Activated naive CD4-positive, alpha-beta T cell treated with anti-CD3 and anti-CD28 coated beads for 36 hours (primary cell): ENCODE measurements around the gene DGKE. TPM values are rescaled to one million over a fixed set of nuclear protein-coding genes. Genes with fewer than 3 reads are reported as not detected.

Experiments used
- CTCF ChIA-PET: fragments of 350-600 bp; sonication (Branson Sonifier 250); formaldehyde crosslinking; loops from one replicate; lab custom pipeline; 2021; ENCODE audit warnings: antibody characterized with exemption; lab: Charles Lee
- DNase-seq: peaks from one replicate; pipeline ENCODE4 v3.0.0-alpha.2; 2020
- H3K27ac Mint-ChIP-seq: one replicate; pipeline ENCODE4 v1.8.0; 2021; ENCODE audit warnings: mild to moderate bottlenecking, mixed read lengths
- H3K27me3 Mint-ChIP-seq: one replicate; pipeline ENCODE4 v1.8.0; 2021; ENCODE audit warnings: low read depth, mixed read lengths
- H3K36me3 Mint-ChIP-seq: one replicate; pipeline ENCODE4 v1.8.0; 2021; ENCODE audit warnings: low read depth, mixed read lengths
- H3K4me1 Mint-ChIP-seq: one replicate; pipeline ENCODE4 v1.8.0; 2021; ENCODE audit warnings: low read depth, mixed read lengths
- H3K4me3 Mint-ChIP-seq: one replicate; pipeline ENCODE4 v1.8.0; 2021; ENCODE audit warnings: mild to moderate bottlenecking, moderate library complexity, mixed read lengths
- H3K9me3 Mint-ChIP-seq: one replicate; pipeline ENCODE4 v1.8.0; 2021; ENCODE audit warnings: mixed read lengths
- intact Hi-C: fragments of 100-400 bp; cut with micrococcal nuclease; formaldehyde crosslinking; loops from one replicate; pipeline ENCODE4 v1.15.1; 2023
- total RNA-seq, 2 experiments: library from RNA; stranded (reverse); gene quantifications; one replicate each; pipeline ENCODE4 v1.2.3, GENCODE V29; 2021

DGKE gene
- total RNA-seq, 2 experiments from 2014 or later = 18.1 to 18.4 TPM

DNA sequence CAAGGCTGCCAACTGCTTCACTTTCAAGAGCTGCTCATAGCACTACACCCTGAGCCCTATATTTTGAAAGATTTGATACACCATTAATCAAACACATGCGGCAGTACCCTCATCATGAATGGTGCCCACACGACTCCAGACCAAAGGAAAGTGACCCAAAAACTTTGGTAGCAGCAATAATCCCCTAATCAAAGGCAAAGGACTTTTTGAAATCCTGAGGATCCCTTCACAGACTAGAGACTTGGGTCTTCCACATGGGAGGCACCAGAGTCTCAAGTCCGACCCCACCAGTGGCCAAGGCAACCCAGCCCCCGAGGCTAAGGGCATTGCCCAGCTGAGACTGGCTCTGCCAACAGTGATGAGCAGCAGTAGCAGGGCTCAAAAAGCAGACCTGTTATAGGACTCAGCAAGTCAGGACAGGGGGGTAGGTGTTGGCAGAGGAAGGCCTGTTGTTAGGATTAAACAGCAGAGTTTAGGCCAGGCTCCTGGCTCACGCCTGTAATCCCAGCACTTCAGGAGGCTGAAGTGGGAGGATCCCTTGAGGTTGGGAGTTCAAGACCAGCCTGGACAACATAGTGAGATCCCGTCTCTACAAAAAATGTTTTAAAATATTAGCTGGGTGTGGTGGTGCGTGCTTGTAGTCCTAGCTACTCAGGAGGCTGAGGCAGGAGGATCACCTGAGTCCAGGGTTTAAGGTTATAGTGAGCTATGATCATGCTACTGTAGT, 76.7 kb downstream of the DGKE start:
- no peaks in the 10 kb centered on the region for H3K27me3 Mint-ChIP-seq
- H3K4me1 Mint-ChIP-seq = peaks cover 43% of the 10 kb centered on the region
- peak overlapping the region; percentile 83 for H3K4me3 Mint-ChIP-seq
- H3K9me3 Mint-ChIP-seq = no peaks in the 10 kb centered on the region
- H3K27ac Mint-ChIP-seq = no peak overlapping the region
- intact Hi-C loops = loop anchor here (5.0 kb wide), 1 partner anchor 67 kb away; the partner anchor contains the start of gene SCPEP1
- peaks cover 61% of the 10 kb centered on the region for H3K36me3 Mint-ChIP-seq
- CTCF ChIA-PET = interaction anchor here (1.0 to 1.7 kb wide), 6 partner anchors 14 to 93 kb away, joined by 3 to 13 read pairs (median 5); no protein-coding TSS in a partner anchor
- DNase-seq = no peak

DNA sequence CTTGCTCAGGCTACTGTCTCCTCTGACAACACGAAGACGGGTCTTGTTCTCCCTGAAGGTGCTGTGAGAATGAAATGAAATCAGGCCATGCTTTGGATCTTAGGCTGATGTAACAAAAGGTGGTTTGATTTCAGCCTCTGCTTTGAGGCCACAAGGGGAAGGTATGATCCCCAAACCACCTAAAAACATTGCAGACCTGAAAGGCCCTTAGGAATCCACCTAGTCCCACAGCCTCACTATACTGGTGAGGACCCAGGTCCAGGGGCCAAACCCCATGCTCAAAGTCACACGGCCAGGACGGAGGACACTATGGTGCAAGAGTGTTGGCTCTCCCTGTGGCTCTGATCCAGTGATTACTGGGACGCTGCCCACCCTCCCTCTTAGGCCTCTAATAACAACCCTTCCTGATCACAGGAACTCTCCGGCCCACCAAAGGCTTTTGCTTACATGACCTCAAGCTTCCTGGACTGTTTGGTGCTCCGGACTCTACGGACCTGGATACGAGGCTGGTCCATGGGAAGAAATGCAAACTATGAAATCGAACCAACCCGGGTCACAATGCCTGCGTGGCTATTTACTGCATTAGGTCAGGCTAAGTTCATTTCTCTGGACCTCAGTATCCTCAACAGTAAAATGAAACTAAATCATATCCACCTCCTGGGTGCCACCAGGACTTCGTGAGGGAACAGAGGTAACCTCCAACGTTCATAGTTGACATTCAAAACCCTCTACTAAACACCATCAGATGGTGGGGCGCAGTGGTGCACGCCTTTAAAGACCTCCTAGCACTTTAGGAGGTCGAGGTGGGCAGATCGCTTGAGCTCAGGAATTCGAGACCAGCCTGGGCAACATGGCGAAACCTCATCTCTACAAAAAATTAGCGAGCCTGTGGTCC, 78.4 kb downstream of the DGKE start:
- DNase-seq = no peak
- peaks cover 54% of the 10 kb centered on the region for H3K4me1 Mint-ChIP-seq
- peak overlapping the region; percentile 98 for H3K27ac Mint-ChIP-seq
- H3K9me3 Mint-ChIP-seq = no peaks in the 10 kb centered on the region
- CTCF ChIA-PET = interaction anchor here (1.3 to 1.8 kb wide), 4 partner anchors 15 to 94 kb away, joined by 5 to 13 read pairs (median 8); no protein-coding TSS in a partner anchor
- intact Hi-C loops = loop anchor here (2.0 to 5.0 kb wide), 2 partner anchors 20 to 65 kb away; partner anchors contain the start of gene SCPEP1
- peaks cover 49% of the 10 kb centered on the region for H3K36me3 Mint-ChIP-seq
- no peaks in the 10 kb centered on the region for H3K27me3 Mint-ChIP-seq
- peak overlapping the region; percentile 83 for H3K4me3 Mint-ChIP-seq

DNA sequence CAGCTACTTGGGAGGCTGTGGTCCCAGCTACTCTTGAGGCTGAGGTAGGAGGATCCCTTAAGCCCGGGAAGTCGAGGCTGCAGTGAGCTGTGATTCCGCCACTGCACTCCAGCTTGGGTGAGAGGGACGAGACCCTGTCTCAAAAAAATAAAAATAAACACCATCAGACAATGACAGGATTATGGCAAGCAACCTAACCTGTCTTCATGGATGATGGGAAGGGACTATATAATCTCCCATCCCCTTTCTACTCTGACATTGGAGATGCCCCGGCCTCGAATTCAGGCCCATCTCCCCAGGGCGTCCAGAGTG, 79.0 kb downstream of the DGKE start:
- CTCF ChIA-PET = interaction anchor here (1.8 kb wide), 1 partner anchor 26 kb away, joined by 7 read pairs; no protein-coding TSS in a partner anchor
- Mint-ChIP-seq H3K4me3 (peak overlapping the region; percentile 83), H3K36me3 (peaks cover 49% of the 10 kb centered on the region), H3K9me3 (peaks cover 4% of the 10 kb centered on the region), H3K27ac (peak overlapping the region; percentile 98), H3K4me1 (peaks cover 55% of the 10 kb centered on the region), H3K27me3 (no peaks in the 10 kb centered on the region)
- no peak for DNase-seq
- intact Hi-C loops = loop anchor here (2.0 to 5.0 kb wide), 2 partner anchors 20 to 64 kb away; partner anchors contain the start of gene SCPEP1

DNA sequence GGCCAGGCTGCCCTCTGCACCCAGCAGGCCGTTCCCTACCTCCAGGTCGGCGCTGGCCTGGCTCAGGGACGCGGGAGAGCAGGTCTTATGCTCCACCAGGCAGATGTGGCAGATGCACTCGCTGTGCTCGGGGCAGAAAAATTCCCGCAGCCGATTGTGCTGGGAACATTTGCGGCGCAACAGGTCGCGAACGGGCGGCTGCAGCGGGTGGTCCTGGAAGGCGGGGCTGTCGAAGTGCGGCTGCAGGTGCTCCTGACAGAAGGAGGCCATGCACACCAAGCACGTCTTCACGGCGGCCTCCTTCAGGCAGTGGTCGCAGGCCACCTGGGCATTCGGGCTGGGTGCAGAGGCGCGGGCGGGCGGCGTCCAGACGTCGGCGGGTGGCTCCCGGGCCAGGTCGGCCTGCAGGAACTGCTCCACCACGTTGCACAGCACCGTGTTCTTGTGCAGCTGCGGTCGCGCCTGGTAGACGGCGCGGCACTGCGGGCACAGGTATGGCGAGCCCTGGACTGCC, 79.5 kb downstream of the DGKE start:
- peak; percentile 23 for DNase-seq
- CTCF ChIA-PET = interaction anchor here (1.1 to 1.8 kb wide), 2 partner anchors 24 to 26 kb away, joined by 3 to 7 read pairs; no protein-coding TSS in a partner anchor
- H3K4me3 Mint-ChIP-seq = peak overlapping the region; percentile 83
- intact Hi-C loops = loop anchor here (2.0 to 5.0 kb wide), 2 partner anchors 21 to 64 kb away; partner anchors contain the start of gene SCPEP1
- peak overlapping the region; percentile 98 for H3K27ac Mint-ChIP-seq
- no peaks in the 10 kb centered on the region for H3K27me3 Mint-ChIP-seq
- peaks cover 45% of the 10 kb centered on the region for H3K36me3 Mint-ChIP-seq
- peaks cover 52% of the 10 kb centered on the region for H3K4me1 Mint-ChIP-seq
- peaks cover 4% of the 10 kb centered on the region for H3K9me3 Mint-ChIP-seq

DNA sequence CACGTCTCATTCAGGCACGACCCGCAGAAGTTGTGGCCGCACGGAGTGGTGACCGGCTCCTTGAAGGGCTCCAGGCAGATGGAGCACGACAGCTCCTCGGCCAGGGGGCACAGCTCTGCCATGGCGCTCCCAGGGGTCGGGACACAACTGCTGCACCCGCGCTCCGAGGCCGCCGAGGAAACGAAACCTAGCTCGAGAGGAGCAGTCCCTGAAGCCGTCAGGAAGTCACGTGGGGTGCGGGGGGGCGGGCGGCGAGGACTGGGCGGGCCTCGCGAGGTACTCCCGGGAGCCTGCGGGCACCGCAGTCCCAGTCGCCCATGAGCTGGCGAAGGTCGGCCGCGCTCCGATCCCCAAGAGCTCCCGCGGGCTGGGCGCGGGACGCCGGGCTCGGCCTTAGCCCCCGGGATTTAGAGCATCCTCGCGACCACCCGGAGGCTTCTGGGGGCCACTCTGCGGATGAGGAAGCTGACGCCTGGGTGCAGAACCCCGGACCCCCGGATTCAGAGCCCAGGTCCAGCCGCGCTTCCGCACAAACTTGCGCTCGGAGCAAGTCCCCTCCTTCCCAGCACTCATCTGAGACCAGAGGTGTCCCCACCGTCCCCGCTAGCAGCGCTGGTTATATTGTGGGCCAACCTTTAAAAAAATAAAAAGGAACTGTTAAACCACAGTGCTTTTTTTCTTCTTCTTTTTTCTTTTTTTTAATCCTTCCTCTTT, 80.1 kb downstream of the DGKE start, which contains the start of gene TRIM25:
TSS of gene TRIM25 (minus strand) at position 183 of the 714 bp plus-strand sequence. CDS start at position 122, 61 bp downstream.
- Mint-ChIP-seq H3K27me3 (no peaks in the 10 kb centered on the region), H3K4me3 (peak within 1 kb of the TSS; percentile 83), H3K9me3 (peaks cover 4% of the 10 kb centered on the region), H3K36me3 (peaks cover 39% of the 10 kb centered on the region), H3K4me1 (peaks cover 50% of the 10 kb centered on the region), H3K27ac (peak within 1 kb of the TSS; percentile 98)
- peak; percentile 94 for DNase-seq
- CTCF ChIA-PET = interaction anchor here (0.7 to 1.8 kb wide), 3 partner anchors 12 to 25 kb away, joined by 3 to 7 read pairs (median 3); no protein-coding TSS in a partner anchor
- intact Hi-C loops = loop anchor here (1.0 to 5.0 kb wide), 5 partner anchors 21 to 81 kb away; partner anchors contain the start of genes C17orf67, COIL and SCPEP1

DNA sequence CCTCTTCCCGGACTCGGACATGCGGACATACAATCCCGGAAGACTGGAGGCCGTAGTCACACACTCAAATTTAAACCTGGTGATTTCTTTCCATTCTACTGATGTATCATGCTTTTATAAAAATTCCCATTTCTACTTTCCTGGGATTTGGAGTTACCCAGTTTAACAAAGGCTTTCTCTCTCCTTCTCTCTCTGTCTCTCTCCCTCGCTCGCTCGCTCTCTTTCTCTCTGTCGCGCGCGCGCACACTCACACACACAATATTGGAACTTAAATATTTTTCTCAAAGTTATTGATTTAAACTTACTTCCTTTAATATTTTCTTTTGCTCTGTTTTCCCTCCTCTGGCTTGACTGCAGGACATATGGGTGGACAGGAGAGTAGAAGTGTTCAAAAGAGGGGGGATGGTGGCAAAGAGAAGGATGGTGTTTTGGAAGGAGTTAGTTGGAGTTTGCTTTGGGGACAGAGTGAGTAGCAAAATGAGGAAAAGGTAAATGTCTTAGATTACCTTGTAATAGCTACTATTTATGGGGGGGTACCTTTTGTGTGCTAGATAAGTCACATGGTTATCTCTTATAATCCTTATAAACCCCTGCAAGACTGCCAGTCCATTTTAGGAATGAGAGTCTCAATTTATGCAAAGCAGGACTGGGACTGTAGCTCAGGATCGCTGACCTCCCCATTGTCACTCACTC, 80.8 kb downstream of the DGKE start:
- Mint-ChIP-seq H3K27ac (peak overlapping the region; percentile 98), H3K27me3 (no peaks in the 10 kb centered on the region), H3K4me3 (peak overlapping the region; percentile 83), H3K36me3 (peaks cover 35% of the 10 kb centered on the region), H3K9me3 (peaks cover 4% of the 10 kb centered on the region), H3K4me1 (peaks cover 53% of the 10 kb centered on the region)
- CTCF ChIA-PET = no interaction called here
- peak; percentile 25 for DNase-seq
- intact Hi-C loops = loop anchor here (1.0 to 5.0 kb wide), 4 partner anchors 26 to 81 kb away; partner anchors contain the start of genes C17orf67, COIL and SCPEP1

DNA sequence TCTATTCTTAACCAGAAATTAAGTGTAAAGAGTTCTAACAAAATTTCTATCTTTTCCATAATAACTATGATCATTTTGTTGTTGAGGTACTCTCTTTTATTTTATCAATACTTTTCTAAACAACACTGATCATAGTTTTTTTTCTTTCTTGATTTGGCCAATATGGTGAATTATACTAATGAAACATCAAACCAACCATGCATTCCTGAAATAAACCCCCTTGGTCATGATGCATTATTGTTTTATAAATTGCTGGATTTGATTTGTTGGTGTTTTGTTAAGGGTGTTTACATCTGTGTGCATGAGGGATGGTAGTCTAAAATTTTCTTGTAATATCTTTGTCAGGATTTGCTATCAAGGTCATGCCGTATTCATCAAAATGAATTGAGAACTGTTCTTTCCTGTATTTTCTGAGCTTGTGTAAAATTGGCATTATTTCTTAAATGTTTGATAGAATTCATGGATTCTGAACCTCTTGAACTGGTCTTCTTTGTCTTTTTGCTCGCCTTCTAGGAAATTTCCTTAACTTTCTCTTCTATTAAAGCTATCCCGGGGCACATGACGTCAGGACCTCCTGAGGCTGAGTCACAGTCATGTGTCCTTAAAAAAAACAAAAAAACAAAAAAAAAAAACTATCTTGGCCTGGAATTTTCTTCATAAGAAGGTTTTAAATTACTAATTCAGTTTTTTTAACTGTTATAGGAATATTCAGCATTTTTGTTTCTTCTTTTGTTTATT, 83.8 kb downstream of the DGKE start:
- Mint-ChIP-seq H3K9me3 (peaks cover 4% of the 10 kb centered on the region), H3K4me1 (peaks cover 36% of the 10 kb centered on the region), H3K36me3 (peaks cover 11% of the 10 kb centered on the region), H3K4me3 (no peak overlapping the region), H3K27ac (peak overlapping the region; percentile 98), H3K27me3 (no peaks in the 10 kb centered on the region)
- CTCF ChIA-PET = no interaction called here
- intact Hi-C loops = no loop called here
- DNase-seq = no peak

DNA sequence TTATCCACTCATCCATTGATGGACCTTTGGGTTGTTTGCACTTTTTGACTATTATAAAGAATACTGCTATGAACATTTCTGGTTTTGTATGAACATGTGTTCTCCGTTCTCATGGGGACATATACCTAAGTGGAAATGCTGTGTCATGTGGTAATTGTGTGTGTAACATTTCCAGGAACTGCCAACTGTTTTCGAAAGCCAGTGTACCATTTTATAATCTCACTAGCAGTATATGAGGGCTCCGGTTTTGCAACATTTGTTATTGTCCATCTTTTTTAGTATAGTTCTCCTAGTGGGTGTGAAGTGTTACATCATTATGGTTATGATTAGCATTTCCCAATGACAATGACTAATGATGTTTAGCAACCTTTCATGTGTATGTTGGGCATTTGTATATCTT, 85.0 kb downstream of the DGKE start:
- H3K27ac Mint-ChIP-seq = peak overlapping the region; percentile 13
- no peak for DNase-seq
- H3K4me3 Mint-ChIP-seq = no peak overlapping the region
- H3K9me3 Mint-ChIP-seq = peaks cover 4% of the 10 kb centered on the region
- H3K27me3 Mint-ChIP-seq = no peaks in the 10 kb centered on the region
- peaks cover 4% of the 10 kb centered on the region for H3K36me3 Mint-ChIP-seq
- intact Hi-C loops = no loop called here
- CTCF ChIA-PET = interaction anchor here (1.2 kb wide), 1 partner anchor 42 kb away, joined by 4 read pairs; the partner anchor contains the start of gene COIL
- H3K4me1 Mint-ChIP-seq = peaks cover 36% of the 10 kb centered on the region
